Neural progenitor cell (in vitro differentiated cells): ENCODE data around the gene PARD3B.

ENCODE experiments used
- EZH2 ChIP-seq: fragments of 200-600 bp; sonication (generic); IDR thresholded peaks from 2 replicates; pipeline ENCODE4 v1.6.1; 2017; ENCODE audit warnings: antibody characterized with exemption, mild to moderate bottlenecking, moderate library complexity
- EZH2phosphoT487 ChIP-seq: fragments of 200-600 bp; sonication (generic); IDR thresholded peaks from 2 replicates; pipeline ENCODE4 v1.6.1; 2017; ENCODE audit warnings: antibody characterized with exemption
- TF ChIP-seq, protein P1 (sequence below): fragments of 200-600 bp; sonication (generic); IDR thresholded peaks from 2 replicates; pipeline ENCODE4 v1.5.1; 2017; ENCODE audit warnings: antibody characterized with exemption, mild to moderate bottlenecking

DNA sequence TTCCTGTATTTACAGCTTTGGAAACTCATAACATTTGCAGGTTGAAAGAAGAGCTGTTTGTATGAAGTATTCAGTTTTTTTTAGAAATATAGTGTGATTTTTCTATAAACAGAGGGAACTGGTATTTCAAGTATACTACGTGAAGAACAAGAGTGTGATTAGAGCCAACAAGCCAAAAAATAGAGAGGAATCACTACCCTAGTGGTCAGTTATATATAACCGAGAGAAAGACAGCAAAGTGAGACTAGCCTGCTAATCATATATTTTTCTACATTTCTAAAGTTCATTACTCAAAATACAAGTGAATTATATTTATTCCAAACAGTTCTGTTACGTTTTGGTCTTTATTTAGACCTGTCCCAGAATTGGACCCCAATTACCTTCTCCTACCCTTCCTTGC, 692.2 kb downstream of the PARD3B start:
- TF ChIP-seq, protein P1, sequence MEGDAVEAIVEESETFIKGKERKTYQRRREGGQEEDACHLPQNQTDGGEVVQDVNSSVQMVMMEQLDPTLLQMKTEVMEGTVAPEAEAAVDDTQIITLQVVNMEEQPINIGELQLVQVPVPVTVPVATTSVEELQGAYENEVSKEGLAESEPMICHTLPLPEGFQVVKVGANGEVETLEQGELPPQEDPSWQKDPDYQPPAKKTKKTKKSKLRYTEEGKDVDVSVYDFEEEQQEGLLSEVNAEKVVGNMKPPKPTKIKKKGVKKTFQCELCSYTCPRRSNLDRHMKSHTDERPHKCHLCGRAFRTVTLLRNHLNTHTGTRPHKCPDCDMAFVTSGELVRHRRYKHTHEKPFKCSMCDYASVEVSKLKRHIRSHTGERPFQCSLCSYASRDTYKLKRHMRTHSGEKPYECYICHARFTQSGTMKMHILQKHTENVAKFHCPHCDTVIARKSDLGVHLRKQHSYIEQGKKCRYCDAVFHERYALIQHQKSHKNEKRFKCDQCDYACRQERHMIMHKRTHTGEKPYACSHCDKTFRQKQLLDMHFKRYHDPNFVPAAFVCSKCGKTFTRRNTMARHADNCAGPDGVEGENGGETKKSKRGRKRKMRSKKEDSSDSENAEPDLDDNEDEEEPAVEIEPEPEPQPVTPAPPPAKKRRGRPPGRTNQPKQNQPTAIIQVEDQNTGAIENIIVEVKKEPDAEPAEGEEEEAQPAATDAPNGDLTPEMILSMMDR = peak; percentile 38
- TF ChIP-seq EZH2phosphoT487 (no peak), EZH2 (no peak)
